A204.1 (cell line): Measurements from ENCODE around the gene ALDH7A1.
"Not testable (repeated sequence)": the region's sequence is repeated elsewhere in the genome, so short reads cannot be mapped to it uniquely, and the experiment has no call there.

Experiments
- FAIRE-seq: peaks from 2 replicates; lab custom pipeline; 2012; peaks lifted over from hg19 to GRCh38; lab: Jason Lieb, UNC

Gene ALDH7A1

GRCh38 chr5:126595486-126596083 lies 566 bp upstream of the ALDH7A1 start:
- no peak for FAIRE-seq

DNA sequence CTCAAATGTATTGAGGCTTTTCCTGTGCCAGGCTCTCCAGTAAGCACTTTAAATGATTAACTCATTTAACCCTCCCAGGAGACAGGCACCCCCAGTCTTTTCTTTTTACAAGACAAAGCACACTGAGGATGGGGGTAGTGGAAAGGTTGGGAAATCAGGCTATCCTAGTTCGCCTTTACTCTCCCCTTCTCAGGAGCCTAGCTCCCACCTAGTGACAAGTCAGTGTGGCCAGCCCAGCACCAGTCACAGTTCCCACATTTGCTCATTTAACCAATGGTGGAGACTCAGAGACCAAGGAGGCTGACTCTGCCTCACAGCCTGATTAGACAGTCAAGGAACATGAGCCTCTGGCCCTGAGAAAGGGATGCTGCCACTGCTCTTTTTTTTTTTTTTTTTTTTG lies 3.5 kb downstream of the ALDH7A1 start:
- FAIRE-seq, result no peak

GRCh38 chr5:126589536-126590297 lies 5.3 kb downstream of the ALDH7A1 start:
- no peak for FAIRE-seq

- no peak for FAIRE-seq
These were observed 7.2 kb downstream of the ALDH7A1 start for GRCh38 chr5:126587551-126588390.

GRCh38 chr5:126583761-126584160 lies 11.3 kb downstream of the ALDH7A1 start:
- FAIRE-seq, result no peak

- FAIRE-seq, result no peak
These were observed 15.3 kb downstream of the ALDH7A1 start for GRCh38 chr5:126579716-126580115.

GRCh38 chr5:126577415-126577814 lies 17.6 kb downstream of the ALDH7A1 start:
- FAIRE-seq, result no peak

DNA sequence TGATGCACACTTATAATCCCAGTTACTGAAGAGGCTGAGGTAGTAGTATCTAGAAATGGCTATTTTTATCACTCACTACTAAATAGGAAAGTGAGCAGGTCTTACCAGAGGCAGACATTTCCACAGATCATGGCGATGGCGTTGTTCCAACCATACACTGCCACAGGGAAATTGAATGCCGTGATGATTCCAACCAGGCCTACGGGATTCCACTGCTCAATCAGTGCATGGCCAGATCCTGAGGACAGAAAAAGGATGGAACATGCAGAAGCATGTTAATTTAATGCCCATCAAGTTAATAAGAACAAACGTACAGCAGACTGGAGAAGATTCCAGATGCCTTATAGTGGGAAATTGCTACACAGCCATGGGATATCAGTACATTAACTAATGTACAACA lies 18.0 kb downstream of the ALDH7A1 start:
- no peak for FAIRE-seq

GRCh38 chr5:126575644-126576043 lies 19.4 kb downstream of the ALDH7A1 start:
- no peak for FAIRE-seq

GRCh38 chr5:126568206-126568755 lies 26.7 kb downstream of the ALDH7A1 start:
- FAIRE-seq, result no peak

DNA sequence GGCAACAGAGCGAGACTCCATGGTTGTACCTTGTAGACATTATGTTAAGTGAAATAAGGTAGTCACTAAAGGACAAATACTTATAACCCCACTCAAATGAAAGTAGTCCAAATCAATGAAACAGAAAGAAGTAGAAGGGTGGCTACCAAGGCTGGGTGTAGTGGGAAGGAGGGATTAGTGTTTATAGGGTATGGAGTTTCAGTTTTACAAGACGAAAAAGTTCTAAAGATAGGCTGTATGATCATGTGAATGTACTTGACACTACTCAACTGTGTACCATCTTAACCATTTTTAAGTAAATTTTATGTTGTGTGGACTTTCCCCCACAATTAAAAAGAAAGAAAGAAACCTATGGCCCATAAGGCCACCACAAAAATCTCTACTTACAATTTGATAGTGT lies 32.2 kb downstream of the ALDH7A1 start:
- FAIRE-seq, result no peak

- no peak for FAIRE-seq
These were observed 33.1 kb downstream of the ALDH7A1 start for GRCh38 chr5:126561908-126562307.

DNA sequence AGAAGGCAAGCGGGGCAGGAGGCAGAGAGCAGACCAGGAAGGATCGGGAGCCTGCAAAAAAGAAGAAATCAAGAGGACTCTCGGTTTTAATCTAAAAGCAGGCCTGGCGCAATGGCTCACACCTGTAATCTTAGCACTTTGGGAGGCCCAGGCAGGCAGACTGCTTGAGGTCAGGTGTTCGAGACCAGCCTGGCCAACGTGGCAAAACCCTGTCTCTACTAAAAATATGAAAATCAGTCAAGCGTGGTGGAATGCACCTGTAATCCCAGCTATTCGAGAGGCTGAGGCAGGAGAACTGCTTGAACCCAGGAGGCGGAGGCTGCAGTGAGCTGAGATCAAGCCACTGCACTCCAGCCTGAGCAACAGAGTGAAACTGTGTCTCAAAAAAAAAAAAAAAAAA lies 39.9 kb downstream of the ALDH7A1 start:
- not testable (repeated sequence) for FAIRE-seq

DNA sequence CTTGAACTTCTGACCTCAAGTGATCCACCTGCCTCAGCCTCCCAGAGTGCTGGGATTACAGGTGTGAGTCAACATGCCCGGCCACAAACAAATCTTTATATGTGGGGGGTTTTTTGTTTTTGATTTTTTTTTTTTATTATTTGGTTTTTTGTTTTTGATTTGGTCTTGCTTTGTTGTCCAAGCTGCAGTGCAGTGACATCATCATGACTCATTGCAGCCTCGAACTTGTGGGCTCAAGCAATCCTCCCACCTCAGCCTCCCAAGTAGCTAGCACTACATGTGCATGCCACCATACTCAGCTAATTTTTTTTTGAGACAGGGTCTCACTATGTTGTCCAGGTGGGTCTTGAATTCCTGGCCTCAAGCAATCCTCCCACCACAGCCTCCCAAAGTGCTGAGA lies 42.4 kb downstream of the ALDH7A1 start:
- no peak for FAIRE-seq

DNA sequence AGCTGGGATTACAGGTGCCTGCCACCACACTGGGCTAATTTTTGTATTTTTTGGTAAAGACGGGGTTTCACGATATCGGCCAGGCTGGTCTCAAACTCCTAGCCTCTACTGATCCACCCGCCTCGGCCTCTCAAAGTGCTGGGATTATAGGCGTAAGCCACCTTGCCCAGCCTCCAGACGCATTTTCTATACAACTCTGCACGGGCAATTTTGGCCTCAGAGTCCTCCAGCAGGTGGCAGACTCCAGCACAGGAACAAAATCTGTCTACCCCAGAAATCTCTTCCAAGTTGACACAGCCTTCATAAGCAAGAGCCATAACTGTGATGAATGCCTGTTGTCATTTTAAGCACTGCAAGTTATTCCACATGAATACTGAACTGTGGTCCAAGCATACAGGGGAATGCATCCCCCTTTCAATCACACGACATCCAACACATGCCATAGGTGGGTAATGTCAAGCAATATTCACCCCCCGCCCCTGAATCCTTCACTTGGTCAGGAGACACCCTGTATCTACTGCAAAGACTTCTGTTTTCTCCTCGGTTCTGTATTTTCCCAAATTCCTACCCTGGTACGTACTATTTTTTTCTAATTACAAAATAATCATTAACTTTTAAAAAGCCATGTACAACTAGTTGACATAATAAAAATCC lies 50.8 kb downstream of the ALDH7A1 start:
- FAIRE-seq, result no peak

DNA sequence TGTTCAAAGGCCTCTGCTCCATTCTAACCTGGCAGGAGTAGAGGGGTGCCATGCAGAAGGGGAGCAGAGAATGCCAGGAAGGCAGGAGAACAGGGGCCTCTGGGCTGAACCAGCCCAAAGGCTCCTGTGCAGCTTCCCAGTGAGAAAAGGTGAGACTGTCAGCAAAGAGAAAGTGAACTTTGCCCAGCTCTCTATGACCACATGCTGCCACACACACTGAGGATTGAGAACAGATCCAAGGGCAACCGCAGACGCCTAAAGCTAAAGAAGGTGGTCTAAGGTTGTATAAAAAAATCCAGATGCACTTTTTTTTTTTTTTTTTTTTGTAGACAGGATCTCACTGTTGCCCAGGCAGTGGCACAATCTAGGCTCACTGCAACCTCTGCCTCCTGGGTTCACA lies 51.4 kb downstream of the ALDH7A1 start:
- no peak for FAIRE-seq

GRCh38 chr5:126543009-126543408 lies 52.0 kb downstream of the ALDH7A1 start:
- FAIRE-seq, result no peak

- no peak for FAIRE-seq
These were observed 52.6 kb downstream of the ALDH7A1 start for GRCh38 chr5:126542441-126542840.

GRCh38 chr5:126540631-126541030 lies 54.4 kb downstream of the ALDH7A1 start:
- FAIRE-seq, result no peak

DNA sequence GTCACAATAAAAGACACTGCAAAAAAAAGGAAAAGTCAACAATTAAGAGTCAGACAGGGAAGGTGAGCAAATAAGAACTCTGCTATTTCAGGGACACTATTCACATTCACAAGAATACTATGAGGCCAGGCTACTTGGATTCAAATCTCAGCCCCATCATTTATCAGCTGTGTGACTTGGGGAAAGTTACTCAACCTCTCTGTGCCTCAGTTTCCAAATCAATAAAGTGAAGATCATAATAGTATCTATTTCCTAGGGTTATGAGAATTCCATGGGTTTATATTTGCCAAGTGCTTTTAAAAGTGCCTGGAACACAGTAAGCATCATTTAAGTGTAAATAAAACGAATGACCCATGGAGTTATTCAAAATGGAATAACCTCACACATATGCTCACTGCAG lies 56.4 kb downstream of the ALDH7A1 start:
- FAIRE-seq, result no peak

DNA sequence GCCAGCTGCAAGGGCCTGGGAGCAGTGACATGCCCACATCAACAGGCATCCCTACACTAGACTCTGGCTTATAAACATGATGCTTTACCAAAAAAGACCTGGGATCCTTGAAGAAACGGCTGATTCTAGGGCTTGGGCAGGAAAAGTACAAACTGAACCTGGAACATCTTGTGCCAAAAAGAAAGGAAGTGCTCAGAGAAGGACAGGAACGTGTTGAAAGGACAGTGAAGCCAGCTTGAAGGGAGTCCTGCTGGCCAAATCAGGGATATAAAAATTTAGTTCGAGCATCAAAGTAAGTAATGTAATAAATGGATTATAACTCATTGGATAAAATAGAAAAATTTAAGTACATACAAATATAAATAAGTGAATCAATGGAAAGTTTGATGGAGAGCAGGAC lies 58.1 kb downstream of the ALDH7A1 start:
- no peak for FAIRE-seq

DNA sequence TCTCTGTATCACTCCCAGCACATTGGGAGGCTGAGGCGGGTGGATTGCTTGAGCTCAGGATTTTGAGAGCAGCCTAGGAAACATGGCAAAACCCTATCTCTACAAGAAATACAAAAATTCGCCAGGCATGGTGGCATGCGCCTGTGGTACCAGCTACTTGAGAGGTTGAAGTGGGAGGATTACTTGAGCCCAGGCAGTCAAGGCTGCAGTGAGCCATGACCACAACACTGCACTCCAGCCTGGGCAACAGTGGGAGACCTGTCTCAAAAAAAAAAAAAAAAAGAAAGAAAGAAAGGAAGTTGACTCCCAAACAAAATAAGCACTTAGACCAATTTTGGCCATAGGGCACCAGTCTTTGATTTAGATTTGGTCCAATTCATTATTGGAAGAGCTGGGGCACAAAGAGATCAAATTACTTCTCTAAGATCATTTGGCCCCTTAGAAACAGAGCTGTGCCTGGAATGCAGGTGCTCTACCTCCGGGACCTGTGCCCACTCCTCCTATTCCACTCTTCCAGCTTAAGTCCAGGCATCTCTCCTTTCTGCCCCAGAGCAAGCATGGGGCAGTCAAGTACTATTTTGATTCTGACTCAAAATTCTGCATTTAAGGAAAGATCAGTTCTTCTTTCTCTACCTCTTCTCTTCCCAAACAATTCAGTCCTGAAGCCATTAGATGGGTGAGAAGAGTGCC lies 59.0 kb downstream of the ALDH7A1 start:
- FAIRE-seq, result no peak
